Left ventricle myocardium inferior (tissue), 1 donor: Measurements from ENCODE around the gene DTNB. TPM values are rescaled to one million over a fixed set of nuclear protein-coding genes. Genes with fewer than 3 reads are reported as not detected.

ENCODE experiments used
- DNase-seq: peaks from one replicate; pipeline ENCODE4 v3.0.0-alpha.2; 2020
- H3K27ac ChIP-seq: fragments of 200-600 bp; replicated peaks from 2 replicates; pipeline ENCODE4 v1.8.0; 2021
- H3K27me3 ChIP-seq: fragments of 200-600 bp; 2 replicates; pipeline ENCODE4 v1.8.0; 2021; ENCODE audit warnings: low read depth
- H3K36me3 ChIP-seq: fragments of 200-600 bp; 2 replicates; pipeline ENCODE4 v1.8.0; 2021
- H3K4me1 ChIP-seq: fragments of 200-600 bp; 2 replicates; pipeline ENCODE4 v1.8.0; 2021
- H3K4me3 ChIP-seq: fragments of 200-600 bp; 2 replicates; pipeline ENCODE4 v1.8.0; 2021; ENCODE audit warnings: mild to moderate bottlenecking, moderate library complexity
- H3K9me3 ChIP-seq: fragments of 200-600 bp; replicated peaks from 2 replicates; pipeline ENCODE4 v1.8.0; 2021
- CTCF ChIP-seq: fragments of 200-600 bp; IDR thresholded peaks from 2 replicates; pipeline ENCODE4 v1.8.0; 2021; ENCODE audit warnings: antibody characterized with exemption, mild to moderate bottlenecking, borderline replicate concordance
- intact Hi-C: fragments of 100-400 bp; cut with micrococcal nuclease; formaldehyde crosslinking; loops from one replicate; pipeline ENCODE4 v1.11.0; 2022
- total RNA-seq: library from RNA; stranded (reverse); fragmentation: NEBNext Ultra II Directional; extraction: Animal tissue kit (Norgen Biotek cat#: 25700); gene quantifications from one replicate; pipeline ENCODE4 v1.2.1, GENCODE V29; 2021
- donor health status: DM: no; HTN: yes; CAD: no; lungs with severe emphysema.

DTNB gene
- total RNA-seq, 1 donor from 2014 or later: 4.5 TPM

GRCh38 chr2:25438793-25439192 is 234.6 kb downstream of the DTNB start:
- no peaks in the 10 kb centered on the region for H3K4me1 ChIP-seq
- no peak overlapping the region for H3K27ac ChIP-seq
- no peak for DNase-seq
- peaks cover 9% of the 10 kb centered on the region for H3K36me3 ChIP-seq
- no peak overlapping the region for H3K4me3 ChIP-seq
- no peak for TF ChIP-seq CTCF
- H3K9me3 ChIP-seq: no peaks in the 10 kb centered on the region
- no peaks in the 10 kb centered on the region for H3K27me3 ChIP-seq
- intact Hi-C loops: no loop called here

GRCh38 chr2:25437881-25438662 is 235.3 kb downstream of the DTNB start:
- H3K9me3 ChIP-seq: no peaks in the 10 kb centered on the region
- peaks cover 9% of the 10 kb centered on the region for H3K36me3 ChIP-seq
- H3K4me1 ChIP-seq: no peaks in the 10 kb centered on the region
- no peak for TF ChIP-seq CTCF
- H3K27ac ChIP-seq: no peak overlapping the region
- intact Hi-C loops: no loop called here
- H3K27me3 ChIP-seq: no peaks in the 10 kb centered on the region
- no peak for DNase-seq
- no peak overlapping the region for H3K4me3 ChIP-seq

- H3K27ac ChIP-seq: no peak overlapping the region
- no peaks in the 10 kb centered on the region for H3K9me3 ChIP-seq
- intact Hi-C loops: no loop called here
- H3K27me3 ChIP-seq: no peaks in the 10 kb centered on the region
- DNase-seq: no peak
- no peak overlapping the region for H3K4me3 ChIP-seq
- H3K36me3 ChIP-seq: peaks cover 14% of the 10 kb centered on the region
- TF ChIP-seq CTCF: no peak
- no peaks in the 10 kb centered on the region for H3K4me1 ChIP-seq
Measured at GRCh38 chr2:25435421-25435820, 238.0 kb downstream of the DTNB start.

- H3K9me3 ChIP-seq: no peaks in the 10 kb centered on the region
Measured at GRCh38 chr2:25431604-25432003, 241.8 kb downstream of the DTNB start.

GRCh38 chr2:25430556-25430955 is 242.8 kb downstream of the DTNB start:
- H3K4me1 ChIP-seq: no peaks in the 10 kb centered on the region
- no peaks in the 10 kb centered on the region for H3K27me3 ChIP-seq
- intact Hi-C loops: no loop called here
- H3K9me3 ChIP-seq: no peaks in the 10 kb centered on the region
- H3K4me3 ChIP-seq: no peak overlapping the region
- peaks cover 8% of the 10 kb centered on the region for H3K36me3 ChIP-seq
- no peak for TF ChIP-seq CTCF
- no peak for DNase-seq
- no peak overlapping the region for H3K27ac ChIP-seq

More at GRCh38 chr2:25431604-25432003, 241.8 kb downstream of the DTNB start:
- Histone ChIP-seq H3K27me3 (no peaks in the 10 kb centered on the region), H3K4me1 (no peaks in the 10 kb centered on the region), H3K4me3 (no peak overlapping the region), H3K27ac (no peak overlapping the region), H3K36me3 (peaks cover 14% of the 10 kb centered on the region)
- intact Hi-C loops: no loop called here
- no peak for TF ChIP-seq CTCF
- no peak for DNase-seq
